ENCODE data around the gene SYNJ1. TPM values are rescaled to one million over a fixed set of nuclear protein-coding genes. Genes with fewer than 3 reads are reported as not detected.

The SYNJ1 gene
- total and polyA plus RNA-seq, 9 of the 15 experiments (the other 6 are each of a cell fraction or from before 2014, with no cell fraction given), result 2.4 to 10.6 (median 5.6) TPM

DNA sequence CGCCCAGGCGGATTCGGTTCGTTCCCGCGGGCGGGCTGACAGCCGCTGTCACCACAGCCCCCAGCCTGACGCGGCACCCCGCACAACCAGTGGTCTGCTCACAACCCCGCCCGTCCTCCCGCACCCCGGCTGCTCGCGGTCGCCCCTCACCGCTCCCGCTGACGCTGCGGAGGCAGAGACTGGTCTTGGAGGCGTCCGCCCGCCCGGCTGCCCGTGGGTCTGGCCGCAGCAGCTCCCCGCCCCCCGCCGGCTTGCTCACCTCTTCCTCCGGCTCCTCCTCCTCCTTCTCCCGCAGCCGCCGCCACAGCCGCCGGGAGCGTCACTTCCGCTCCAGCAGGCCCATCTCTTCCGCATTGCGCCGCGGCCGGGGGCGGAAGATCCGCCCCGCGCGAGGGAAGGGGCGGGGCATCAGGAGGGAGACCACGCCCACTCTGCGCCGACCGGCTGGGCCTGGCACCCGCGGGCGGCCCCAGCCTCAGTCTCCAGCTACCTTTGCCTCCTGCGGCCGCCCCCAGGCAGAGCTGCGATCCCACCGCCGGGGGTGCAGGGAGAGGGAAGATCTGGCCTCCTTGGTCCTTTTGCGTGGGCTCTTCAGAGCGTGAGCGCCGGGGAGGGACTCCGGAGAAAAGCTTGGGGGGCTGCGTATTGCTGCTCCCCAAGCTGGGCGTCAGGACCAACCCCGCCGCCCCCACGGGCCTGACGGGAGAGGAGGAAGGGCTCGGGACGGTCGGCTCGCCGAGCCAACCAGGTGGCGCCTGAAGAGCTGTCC lies at the start of gene SYNJ1 (continued):
- TF ChIP-seq, protein P1, sequence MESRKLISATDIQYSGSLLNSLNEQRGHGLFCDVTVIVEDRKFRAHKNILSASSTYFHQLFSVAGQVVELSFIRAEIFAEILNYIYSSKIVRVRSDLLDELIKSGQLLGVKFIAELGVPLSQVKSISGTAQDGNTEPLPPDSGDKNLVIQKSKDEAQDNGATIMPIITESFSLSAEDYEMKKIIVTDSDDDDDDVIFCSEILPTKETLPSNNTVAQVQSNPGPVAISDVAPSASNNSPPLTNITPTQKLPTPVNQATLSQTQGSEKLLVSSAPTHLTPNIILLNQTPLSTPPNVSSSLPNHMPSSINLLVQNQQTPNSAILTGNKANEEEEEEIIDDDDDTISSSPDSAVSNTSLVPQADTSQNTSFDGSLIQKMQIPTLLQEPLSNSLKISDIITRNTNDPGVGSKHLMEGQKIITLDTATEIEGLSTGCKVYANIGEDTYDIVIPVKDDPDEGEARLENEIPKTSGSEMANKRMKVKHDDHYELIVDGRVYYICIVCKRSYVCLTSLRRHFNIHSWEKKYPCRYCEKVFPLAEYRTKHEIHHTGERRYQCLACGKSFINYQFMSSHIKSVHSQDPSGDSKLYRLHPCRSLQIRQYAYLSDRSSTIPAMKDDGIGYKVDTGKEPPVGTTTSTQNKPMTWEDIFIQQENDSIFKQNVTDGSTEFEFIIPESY (CRISPR knock-in tag; IDR thresholded peaks at IDR 0.05), result peak; percentile 48; the same call in 1 of the 2 replicates
- TF ChIP-seq RCOR1 (IDR thresholded peaks at IDR 0.05; ENCODE audit: borderline replicate concordance in 1 of 2, low read depth in 2 of 2, low read length in 2 of 2), result peak in 1 of 2 experiments; percentile 80; a peak in 2 of 4 replicates
- TF ChIP-seq, protein P2, sequence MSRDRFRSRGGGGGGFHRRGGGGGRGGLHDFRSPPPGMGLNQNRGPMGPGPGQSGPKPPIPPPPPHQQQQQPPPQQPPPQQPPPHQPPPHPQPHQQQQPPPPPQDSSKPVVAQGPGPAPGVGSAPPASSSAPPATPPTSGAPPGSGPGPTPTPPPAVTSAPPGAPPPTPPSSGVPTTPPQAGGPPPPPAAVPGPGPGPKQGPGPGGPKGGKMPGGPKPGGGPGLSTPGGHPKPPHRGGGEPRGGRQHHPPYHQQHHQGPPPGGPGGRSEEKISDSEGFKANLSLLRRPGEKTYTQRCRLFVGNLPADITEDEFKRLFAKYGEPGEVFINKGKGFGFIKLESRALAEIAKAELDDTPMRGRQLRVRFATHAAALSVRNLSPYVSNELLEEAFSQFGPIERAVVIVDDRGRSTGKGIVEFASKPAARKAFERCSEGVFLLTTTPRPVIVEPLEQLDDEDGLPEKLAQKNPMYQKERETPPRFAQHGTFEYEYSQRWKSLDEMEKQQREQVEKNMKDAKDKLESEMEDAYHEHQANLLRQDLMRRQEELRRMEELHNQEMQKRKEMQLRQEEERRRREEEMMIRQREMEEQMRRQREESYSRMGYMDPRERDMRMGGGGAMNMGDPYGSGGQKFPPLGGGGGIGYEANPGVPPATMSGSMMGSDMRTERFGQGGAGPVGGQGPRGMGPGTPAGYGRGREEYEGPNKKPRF (IDR thresholded peaks at IDR 0.05; ENCODE audit: low read depth, low read length), result no peak
- no peak for TF ChIP-seq PYGO2 (tag; IDR thresholded peaks at IDR 0.05)
- TF ChIP-seq, protein P3, sequence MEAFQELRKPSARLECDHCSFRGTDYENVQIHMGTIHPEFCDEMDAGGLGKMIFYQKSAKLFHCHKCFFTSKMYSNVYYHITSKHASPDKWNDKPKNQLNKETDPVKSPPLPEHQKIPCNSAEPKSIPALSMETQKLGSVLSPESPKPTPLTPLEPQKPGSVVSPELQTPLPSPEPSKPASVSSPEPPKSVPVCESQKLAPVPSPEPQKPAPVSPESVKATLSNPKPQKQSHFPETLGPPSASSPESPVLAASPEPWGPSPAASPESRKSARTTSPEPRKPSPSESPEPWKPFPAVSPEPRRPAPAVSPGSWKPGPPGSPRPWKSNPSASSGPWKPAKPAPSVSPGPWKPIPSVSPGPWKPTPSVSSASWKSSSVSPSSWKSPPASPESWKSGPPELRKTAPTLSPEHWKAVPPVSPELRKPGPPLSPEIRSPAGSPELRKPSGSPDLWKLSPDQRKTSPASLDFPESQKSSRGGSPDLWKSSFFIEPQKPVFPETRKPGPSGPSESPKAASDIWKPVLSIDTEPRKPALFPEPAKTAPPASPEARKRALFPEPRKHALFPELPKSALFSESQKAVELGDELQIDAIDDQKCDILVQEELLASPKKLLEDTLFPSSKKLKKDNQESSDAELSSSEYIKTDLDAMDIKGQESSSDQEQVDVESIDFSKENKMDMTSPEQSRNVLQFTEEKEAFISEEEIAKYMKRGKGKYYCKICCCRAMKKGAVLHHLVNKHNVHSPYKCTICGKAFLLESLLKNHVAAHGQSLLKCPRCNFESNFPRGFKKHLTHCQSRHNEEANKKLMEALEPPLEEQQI (IDR thresholded peaks at IDR 0.05), result no peak; the same call in 1 of the 2 replicates
- TF ChIP-seq, protein P4, sequence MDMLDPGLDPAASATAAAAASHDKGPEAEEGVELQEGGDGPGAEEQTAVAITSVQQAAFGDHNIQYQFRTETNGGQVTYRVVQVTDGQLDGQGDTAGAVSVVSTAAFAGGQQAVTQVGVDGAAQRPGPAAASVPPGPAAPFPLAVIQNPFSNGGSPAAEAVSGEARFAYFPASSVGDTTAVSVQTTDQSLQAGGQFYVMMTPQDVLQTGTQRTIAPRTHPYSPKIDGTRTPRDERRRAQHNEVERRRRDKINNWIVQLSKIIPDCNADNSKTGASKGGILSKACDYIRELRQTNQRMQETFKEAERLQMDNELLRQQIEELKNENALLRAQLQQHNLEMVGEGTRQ (CRISPR knock-in tag; IDR thresholded peaks at IDR 0.05), result no peak
- TF ChIP-seq, protein P5, sequence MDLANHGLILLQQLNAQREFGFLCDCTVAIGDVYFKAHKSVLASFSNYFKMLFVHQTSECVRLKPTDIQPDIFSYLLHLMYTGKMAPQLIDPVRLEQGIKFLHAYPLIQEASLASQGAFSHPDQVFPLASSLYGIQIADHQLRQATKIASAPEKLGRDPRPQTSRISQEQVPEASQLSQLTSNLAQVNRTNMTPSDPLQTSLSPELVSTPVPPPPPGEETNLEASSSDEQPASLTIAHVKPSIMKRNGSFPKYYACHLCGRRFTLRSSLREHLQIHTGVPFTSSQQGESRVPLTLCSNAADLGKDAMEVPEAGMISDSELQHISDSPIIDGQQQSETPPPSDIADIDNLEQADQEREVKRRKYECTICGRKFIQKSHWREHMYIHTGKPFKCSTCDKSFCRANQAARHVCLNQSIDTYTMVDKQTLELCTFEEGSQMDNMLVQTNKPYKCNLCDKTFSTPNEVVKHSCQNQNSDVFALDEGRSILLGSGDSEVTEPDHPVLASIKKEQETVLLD (IDR thresholded peaks at IDR 0.05), result no peak
- TF ChIP-seq MEF2A (IDR thresholded peaks at IDR 0.05; ENCODE audit: control insufficient read depth, low read depth, low read length), result no peak
- no peak for TF ChIP-seq FOXA1 (IDR thresholded peaks at IDR 0.05; ENCODE audit: borderline replicate concordance)

All from K562 (cell line).